HG03196 (cell line): ENCODE measurements around the gene TMEM139.
A peak's percentile ranks its signal among the peaks of the same experiment; 100 is the strongest.
"Not testable (repeated sequence)": the region's sequence is repeated elsewhere in the genome, so short reads cannot be mapped to it uniquely, and the experiment has no call there.

Experiments
- ATAC-seq: cut with Tn5 transposase; IDR thresholded peaks from one replicate; pipeline ENCODE4 v1.9.1; 2021; ENCODE audit not compliant: unreplicated experiment

Gene TMEM139

GRCh38 chr7:143258831-143259230 lies 25.9 kb upstream of the TMEM139 start:
- no peak for ATAC-seq

DNA sequence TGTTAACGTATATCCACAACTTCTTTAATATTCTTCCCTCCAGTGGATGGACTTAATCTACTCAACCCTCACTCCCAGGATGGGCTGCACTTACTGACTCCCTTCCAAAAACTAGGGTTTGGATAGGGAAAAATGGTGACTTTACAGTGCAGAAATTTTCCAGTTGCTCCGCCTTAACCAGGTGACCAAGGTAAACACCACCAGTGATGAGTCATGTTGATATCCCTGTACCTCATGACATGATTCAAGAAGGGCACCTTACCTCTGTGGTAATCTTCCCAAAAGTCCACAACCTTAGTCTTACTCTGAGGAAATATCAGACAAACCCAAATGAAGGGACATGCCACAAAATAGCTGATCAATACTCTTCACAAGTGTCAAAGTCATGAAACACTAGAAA lies 25.0 kb upstream of the TMEM139 start:
- ATAC-seq = no peak

DNA sequence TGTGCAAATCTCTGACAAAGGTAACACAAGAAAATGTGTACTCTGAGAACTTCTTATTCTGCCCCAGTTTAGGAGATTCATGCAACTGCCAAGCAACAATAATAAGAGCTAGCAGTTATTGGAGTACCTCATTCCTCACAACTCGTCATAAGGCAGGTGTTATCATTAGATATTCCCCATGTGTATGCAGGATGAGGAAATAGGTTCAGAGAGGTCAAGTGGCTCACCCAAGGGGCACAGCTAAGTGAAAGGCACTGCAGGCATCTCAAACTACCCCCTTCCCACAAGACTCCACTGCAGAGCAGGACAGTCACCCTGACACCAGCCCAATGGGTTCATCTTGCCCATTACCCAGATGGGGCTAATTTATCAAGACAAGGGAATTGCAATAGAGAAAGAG lies 22.9 kb upstream of the TMEM139 start:
- ATAC-seq = no peak

- peak; percentile 98 for ATAC-seq
Observed at GRCh38 chr7:143263266-143264195, 21.2 kb upstream of the TMEM139 start, which contains the start of gene GSTK1. Gene GSTK1, plus strand, starts transcription at chr7:143263441. Its CDS starts 73 bp downstream, at chr7:143263514.

GRCh38 chr7:143264196-143264568 lies 20.6 kb upstream of the TMEM139 start:
- ATAC-seq = not testable (repeated sequence)

- ATAC-seq = no peak
Observed at GRCh38 chr7:143265017-143265693, 19.6 kb upstream of the TMEM139 start.

GRCh38 chr7:143269251-143269650 lies 15.5 kb upstream of the TMEM139 start:
- no peak for ATAC-seq

DNA sequence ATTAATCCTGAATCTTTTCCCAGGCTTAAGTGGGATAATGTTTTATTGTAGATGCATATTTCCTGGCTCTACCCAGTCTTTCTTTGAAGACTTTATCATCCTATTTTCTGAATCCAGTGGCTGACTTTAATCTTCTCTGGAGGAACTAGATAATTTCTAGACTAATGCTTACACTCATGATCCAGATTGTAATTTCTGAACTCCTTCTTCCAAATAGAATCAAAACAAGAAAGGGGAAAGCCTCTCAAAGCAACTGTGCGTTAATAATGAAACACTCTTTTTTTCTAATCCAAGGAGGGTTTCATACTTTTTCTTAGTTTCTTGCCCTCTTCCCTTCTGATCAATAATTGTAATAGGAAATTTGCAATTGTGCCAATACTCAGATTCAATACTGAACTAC lies 13.5 kb upstream of the TMEM139 start:
- no peak for ATAC-seq

- no peak for ATAC-seq
Observed at GRCh38 chr7:143272871-143273270, 11.9 kb upstream of the TMEM139 start.

GRCh38 chr7:143279186-143280098 lies 5.3 kb upstream of the TMEM139 start:
- ATAC-seq = no peak

DNA sequence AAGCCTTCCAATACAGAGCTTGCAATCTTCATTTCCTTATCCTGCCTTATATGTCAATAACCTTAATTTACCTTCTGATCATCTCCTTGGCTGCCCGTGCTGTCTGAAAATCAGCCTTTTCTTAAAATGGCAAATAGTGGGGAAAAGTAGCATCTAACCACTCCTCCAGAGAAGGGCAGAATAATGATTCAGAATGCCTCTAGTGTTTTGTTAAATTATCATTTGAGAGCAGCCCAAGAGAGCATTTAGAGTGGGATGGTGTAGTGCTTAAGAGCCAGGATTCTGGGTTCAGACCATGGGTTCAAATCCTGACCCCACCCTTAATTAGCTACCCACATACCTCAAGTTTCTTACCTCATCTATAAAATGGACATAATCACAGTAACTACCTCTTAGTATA lies 4.6 kb upstream of the TMEM139 start:
- no peak for ATAC-seq

- ATAC-seq = no peak
Observed at GRCh38 chr7:143280566-143280965, 4.2 kb upstream of the TMEM139 start.

DNA sequence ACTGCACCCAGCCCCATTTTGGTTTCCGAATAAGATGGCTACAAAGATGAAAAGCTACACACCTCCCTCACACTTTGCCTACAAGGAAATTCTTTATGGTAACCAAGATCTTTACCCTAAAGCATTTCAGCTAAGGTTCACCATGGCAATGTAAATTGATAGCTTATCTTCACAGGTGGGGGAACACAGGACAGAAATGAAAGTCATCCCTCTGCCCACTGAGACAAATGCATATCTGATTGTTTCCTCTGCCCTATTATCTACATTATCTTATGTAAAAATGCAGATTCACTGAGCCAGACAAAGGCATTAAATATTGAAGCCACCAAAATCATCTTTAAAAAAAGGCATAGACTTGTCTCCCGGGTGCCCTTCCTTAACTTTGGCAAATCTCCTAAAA lies 3.2 kb upstream of the TMEM139 start:
- no peak for ATAC-seq

- ATAC-seq = no peak
Observed at GRCh38 chr7:143282124-143282523, 2.6 kb upstream of the TMEM139 start.

- ATAC-seq = no peak
Observed at GRCh38 chr7:143283381-143283780, 1.4 kb upstream of the TMEM139 start.

GRCh38 chr7:143285470-143285778 lies 666 bp downstream of the TMEM139 start:
- no peak for ATAC-seq

DNA sequence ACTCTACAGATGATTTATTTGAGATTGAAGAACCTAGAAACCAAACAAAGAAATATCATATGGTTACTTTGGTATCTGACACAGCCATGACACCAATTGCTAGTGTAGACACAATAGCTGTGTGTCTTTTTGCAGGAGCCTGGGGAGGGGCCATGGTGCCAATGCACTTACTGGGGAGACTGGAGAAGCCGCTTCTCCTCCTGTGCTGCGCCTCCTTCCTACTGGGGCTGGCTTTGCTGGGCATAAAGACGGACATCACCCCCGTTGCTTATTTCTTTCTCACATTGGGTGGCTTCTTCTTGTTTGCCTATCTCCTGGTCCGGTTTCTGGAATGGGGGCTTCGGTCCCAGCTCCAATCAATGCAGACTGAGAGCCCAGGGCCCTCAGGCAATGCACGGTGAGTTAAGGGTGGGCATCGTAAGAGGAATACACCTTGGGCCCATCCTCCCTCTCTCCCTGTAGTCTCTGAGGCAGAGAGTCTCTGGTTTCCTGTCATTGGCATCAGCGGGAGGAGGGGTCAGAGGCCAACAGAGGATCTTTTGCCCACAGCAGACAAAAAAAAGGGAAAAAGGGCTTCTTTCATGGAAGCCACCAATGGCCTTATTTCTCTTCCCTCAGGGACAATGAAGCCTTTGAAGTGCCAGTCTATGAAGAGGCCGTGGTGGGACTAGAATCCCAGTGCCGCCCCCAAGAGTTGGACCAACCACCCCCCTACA lies 1.2 kb downstream of the TMEM139 start:
- ATAC-seq = no peak

DNA sequence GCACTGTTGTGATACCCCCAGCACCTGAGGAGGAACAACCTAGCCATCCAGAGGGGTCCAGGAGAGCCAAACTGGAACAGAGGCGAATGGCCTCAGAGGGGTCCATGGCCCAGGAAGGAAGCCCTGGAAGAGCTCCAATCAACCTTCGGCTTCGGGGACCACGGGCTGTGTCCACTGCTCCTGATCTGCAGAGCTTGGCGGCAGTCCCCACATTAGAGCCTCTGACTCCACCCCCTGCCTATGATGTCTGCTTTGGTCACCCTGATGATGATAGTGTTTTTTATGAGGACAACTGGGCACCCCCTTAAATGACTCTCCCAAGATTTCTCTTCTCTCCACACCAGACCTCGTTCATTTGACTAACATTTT lies 1.7 kb downstream of the TMEM139 start:
- ATAC-seq = no peak

- ATAC-seq = no peak
Observed at GRCh38 chr7:143287339-143287934, 2.7 kb downstream of the TMEM139 start.
